IPS DF 4.7 (cell line): ENCODE data around the gene IRF4.

Source experiments
- DNase-seq: peaks from one replicate; pipeline ENCODE4 v3.0.0-alpha.2; 2013; ENCODE audit warnings: low spot score; ENCODE audit errors: extremely low read depth

The IRF4 gene

DNA sequence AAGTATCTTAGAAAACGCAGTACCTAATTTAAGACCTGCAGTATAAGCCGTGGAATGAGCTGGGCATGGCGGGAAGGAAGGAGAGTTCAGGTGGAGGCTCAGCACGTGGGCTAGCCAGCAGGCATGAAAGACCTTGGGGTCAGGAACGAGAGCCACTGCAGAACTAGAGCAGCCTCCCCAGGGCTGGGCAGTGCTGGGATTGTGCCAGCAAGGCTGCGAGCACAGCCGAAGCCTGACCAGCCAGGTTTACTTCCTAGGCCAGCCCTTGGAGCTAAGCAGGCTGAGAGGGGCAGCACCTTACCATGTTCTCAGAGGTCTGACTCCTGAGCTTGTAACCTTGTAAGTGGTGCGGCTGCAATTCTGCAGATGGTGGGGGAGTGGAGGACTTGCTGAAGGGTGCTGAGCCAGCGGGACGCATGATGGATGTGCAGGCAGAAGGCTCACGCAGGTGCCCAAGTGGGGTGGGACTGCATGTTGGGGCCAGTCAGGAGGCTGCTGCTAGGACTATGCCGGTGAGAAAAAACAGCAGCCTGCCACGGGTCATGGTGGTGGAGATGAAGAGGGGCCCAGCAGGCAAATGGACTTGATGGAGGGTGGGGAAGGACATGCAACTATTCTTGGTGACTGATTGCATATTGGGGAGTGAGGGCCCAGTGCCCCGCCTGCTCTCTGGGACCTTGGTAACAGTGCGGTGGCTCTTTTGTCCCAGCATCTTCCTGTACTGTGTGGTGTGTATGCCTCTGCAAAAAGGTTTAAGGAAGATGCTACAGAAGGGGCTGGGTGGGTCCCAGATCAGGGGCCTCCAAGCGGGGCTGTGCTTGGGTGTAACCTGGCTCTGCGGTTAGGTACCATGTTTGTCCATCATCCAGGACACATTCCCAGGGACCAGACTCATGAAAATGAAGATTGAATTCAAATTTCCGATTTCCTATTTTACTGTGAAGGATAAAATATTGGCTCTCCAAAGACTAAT, 37.6 kb upstream of the IRF4 start:
- no peak for DNase-seq

DNA sequence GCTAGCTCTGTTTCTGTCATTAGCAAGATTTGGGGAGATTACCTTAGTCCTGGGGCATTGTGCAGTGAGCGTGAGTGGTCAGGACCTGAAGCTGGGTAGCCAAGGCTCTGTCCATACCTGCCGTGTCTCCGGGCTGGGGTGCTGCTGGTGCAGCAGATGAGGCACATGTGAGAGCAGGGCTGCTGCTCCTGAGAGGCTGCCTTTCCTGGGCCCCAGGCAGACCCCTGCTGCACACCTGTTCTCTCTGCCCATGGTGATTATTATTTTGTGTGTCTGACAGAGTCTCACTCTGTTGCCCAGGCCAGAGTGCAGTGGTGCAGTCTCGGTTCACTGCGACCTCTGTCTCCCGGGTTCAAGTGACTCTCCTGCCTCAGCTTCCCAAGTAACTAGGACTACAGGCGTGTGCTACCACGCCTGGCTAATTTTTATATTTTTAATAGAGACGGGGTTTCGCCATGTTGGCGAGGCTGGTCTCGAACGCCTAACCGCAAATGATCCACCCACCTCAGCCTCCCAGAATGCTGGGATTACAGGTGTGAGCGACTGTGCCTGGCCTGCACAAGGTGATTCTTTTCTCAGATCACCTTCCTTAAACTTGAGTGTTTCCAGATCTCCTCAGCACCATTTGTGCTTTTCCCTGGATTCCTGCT, 36.8 kb upstream of the IRF4 start:
- DNase-seq: no peak

DNA sequence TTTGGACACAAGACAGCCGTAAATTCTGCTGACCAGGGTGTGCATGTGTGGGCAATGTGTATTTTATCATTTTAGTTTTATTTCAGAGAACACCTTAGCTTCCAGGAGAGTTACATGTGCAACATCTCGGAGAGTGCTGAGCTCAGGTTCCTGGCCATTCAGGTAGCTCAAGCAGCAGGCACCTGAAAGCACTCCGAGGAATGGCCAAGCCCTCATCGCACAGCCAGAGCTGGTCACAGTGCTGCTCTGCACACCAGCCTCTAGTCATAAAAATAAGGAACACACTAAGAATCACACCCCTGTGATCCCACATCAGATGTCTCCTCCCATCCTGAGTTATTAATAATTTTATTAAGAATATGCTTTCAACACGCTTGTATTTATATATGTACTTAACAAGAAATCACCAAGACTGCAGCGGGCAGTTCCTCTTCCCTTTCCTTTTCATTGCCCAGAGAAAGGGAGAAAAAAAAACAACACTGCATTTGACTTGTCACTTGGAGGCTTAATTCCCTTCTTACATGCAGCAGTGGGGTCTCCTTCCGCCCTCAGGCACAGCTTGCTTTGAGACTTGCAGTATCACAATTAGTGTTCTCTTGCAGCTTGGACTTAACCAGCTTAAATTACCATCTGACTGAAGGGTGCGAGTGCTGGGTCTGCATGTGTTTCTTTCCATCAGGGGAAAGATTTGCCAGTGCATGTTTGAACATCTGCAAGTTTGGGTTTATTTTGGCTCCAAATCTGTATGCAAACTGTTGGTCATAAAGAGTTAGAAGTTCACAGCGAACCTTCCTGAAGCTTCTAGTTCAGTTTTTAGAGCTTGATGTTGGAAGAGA, 36.0 kb upstream of the IRF4 start:
- DNase-seq: no peak

DNA sequence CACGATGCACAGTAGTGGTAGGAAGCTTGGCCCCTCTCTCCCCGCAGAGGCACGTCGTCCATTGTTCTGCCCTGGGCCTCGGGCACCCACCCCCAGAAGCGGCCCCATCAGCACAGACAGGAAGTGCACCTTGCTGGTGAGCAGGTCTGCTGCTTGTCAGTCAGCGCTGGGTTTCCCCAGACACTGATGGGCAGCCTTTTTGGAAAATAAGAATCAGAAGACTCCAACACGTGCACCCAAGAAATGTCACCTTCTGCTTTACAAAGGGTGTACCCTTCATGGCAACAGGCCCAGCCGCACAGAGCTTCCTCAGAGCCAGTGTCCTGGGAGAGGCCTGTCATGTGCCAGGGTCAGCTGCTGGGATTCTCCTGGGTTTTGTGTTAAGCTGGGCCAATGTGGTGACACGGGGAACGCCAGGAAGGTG, 34.7 kb upstream of the IRF4 start:
- no peak for DNase-seq

DNA sequence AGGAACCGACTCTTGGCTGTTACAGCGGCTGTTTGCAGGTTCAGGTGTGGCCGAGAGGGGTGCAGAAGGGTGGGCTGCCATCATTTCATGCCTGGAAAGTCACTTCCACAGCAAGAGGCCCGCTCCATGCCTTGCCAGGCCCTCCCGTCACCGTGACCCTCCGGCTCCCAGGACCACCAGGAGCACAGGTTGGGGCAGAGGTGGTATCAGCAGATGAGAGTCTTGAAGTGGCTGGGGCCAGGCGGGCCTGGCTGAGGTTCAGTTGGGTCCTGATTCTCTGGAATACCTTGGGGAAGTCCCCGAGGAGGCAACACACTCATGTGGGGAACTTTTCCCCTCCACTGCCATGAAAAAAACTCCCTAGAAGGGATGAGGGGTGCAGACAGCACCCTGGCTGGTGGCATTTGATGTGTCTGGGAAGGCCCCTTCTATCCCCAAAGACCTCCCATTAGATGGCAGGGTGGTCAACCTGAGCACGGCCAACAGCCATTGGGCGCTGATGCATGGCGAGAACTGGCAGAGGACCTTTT, 34.2 kb upstream of the IRF4 start:
- no peak for DNase-seq

DNA sequence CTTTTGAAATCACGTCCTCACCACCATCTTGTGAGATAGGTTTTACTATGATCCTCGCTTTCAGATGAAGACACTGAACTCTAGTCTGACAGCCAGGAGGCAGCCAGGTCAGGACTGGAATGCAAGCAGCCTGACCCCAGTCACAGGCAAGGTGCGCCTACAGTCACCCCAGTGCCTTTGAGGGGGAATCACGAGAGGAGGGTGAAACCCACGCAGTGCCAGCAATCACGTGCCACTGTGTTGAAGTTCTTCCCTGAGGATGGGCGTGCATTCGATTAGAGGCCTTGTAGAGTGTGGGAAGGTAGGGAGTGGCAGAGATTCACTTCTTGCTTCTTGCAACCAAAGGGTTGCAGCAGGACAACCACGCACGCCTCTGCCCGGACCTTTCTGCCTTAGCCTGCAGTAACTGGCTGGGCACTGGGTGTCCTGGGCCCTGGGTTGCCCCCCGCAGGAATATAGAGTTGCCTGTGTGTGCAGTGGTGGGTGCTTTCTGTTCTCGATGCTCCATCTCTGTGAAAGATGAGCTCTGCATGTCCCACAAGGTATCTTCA, 33.7 kb upstream of the IRF4 start:
- DNase-seq: no peak

DNA sequence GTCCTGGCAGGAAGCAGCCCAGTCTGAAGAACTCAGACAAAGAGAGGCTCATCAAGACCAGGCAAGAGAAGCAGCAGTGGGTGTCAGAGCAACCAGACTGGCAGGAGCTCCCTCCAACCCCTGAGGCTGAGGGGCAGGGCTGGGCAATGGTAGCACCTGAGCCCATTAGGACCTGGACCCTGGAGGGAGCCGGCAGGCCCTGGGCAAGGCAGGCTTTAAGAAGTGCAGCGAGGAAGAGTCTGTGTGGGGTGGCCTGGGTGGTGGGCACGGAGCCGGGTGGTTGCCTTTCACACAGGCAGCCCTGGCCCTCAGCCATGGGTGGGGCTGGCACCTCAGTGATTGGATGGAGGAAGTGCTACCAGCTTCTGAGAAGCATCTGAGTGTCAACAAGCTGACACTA, 33.1 kb upstream of the IRF4 start:
- DNase-seq: no peak

DNA sequence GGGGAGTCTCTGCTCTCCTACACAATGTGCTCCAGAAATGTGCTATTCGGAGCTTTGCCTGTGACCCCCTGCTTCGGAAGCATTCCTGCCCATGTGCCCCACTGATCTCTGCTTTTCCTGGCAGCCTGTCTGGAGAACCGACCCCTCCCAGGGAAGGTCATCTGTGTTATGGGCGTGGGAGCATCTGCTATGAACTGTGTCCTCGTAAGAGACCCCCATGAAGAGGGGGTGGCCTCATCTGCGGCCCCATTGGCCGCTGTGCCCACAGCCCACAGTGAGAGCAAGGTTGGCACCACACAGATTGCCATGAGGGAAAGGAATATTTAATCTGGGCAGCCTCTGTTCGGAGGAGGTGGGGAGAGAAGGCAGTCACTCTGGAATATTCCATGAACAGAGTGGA, 32.7 kb upstream of the IRF4 start:
- DNase-seq: no peak

DNA sequence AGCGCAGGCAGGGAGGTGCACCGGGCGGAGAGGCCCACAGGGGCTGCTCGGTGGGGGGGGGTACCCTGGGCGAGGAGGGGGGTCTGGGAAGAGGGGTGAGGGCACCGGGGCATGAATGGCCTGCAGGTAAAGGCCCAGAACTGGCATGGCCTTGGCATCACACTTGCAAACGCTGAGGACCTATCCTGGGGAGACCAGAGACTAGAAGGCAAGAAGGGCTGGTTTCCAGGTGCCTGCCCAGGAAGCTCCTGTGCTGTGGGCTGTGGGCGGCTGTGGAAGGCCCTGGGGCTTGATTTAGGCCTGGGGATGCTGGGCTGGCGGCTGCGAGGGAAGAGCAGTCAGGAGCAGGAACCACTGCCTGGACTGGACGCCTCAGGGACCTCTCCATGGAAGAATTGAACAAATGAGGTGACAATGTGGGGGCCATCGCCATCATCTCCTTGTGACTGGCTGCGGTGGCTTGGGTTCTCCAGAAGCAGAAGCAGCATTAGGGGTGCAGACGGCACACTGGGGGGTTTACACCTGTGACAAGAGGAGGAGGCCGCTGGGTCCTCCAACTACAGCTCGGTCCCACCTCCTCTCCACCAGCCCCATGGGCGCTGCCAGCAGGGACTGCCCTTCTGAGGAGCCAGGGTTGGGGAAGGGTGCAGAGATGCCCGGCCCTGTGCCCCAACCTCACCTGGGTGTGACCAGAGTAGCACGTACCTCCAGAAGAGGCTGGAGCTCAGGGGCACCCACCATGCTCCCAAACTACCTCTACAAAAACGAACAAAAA, 32.1 kb upstream of the IRF4 start:
- DNase-seq: no peak

DNA sequence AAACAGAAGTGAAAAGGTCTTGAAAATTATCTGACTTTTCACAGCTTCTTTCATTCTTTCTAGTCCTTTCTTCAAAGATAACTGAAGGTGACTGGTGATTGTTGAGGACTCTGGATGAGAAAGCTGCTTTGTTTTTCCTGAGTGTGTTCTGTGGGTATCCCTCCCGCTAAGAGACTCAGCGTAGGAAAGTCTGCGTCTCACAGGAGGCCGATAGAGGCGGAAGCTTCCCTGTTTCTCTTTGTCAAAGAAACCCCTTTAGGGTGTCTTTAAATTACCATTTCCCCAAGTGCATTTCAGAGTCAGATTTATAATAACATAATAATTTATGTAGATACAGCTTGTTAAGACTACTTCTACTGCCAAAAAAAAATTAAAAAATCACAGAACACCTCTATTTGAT, 31.2 kb upstream of the IRF4 start:
- no peak for DNase-seq

DNA sequence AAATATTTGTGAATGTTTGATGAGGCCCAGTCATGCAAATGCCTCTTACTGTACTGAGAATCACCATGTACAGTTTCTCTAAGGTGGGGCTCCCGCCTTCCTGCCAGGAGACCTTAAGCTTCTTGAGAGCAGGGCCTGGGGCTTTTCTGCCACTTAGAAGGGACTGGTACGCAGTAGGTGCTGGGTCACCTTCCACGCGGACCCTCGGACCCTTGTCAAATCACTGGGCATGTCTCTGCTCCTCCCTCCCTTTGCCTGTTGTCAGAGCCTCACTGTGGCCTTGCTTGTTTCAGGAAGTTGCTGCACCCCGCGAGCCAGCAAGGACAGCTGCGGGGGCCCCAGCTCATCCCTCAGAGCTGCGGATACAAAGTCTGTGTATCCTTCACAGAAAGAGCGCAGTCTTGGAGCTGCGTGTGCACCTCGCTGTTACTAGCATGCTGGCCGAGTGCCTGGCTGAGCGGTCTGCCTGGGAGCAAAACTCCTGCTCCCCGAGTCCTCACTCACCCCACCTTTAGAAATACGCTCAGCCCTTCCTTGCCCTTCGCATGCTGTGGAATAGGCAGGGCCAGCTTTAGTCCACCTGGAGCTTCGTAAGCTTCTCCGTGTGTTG, 30.7 kb upstream of the IRF4 start:
- no peak for DNase-seq

DNA sequence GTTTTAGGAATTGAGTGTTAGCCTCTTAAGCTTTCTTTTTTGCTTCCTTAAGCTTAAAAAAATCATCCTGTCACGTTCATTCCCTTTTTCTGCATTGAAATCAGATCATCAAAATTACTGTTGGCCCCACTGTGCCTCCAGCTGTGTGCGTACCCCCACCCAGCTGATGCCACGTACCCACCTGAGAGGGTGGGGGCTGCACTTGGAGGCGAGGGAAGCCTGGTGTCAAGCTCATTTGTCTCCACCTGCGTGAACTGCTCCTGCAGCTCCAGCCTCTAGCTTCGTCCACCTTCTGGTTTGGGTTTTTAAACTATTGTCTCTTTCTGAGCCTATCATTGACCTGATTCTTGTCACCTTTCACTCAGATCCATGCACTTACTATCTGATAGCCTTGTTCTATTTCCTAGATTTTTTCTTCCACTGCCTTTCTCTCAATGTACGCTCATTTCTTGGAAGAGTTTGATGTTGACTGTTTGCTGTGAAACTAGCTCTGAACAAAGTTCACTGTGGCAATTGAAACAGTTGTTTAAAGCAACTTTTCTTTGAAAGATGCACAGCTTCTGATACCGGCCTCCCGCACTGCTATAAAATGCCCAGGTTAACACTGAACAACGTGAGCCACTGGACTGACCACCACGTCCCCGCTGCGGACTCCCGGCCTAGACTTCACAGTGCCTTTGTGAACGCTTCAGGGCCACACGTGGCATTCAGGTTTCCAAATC, 30.0 kb upstream of the IRF4 start:
- DNase-seq: no peak

DNA sequence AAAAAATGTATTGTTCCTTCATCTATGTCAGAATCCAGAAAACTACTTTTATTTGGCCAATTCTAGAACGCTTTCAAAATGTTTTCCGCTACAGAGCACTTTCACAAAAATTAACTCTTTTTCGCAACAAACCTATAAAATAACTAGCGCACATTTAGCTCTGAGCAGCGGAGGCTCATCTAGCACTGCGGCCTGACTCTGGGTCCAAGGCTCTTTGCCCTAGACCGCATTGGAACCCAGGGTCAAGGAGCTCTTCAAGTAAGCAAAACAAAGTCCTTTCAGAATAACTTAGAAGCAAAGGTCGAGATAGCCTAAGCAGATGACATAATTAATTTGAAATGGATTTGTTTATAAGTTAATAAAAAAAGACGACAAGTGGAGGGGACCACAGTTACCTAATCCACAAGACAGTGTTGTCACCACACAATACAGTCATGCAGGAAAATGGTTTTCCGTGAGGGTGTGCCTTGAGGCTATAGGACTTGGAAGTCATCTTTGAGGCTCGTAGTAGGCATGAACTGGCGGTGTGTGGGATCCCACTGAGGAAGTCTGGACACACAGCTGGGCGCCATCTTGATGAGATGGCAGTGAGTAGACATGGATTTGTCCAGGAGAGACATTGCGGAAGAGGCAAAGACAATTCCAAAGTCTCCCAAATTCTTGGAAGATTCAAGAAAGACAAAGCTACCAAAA, 29.2 kb upstream of the IRF4 start:
- DNase-seq: no peak

DNA sequence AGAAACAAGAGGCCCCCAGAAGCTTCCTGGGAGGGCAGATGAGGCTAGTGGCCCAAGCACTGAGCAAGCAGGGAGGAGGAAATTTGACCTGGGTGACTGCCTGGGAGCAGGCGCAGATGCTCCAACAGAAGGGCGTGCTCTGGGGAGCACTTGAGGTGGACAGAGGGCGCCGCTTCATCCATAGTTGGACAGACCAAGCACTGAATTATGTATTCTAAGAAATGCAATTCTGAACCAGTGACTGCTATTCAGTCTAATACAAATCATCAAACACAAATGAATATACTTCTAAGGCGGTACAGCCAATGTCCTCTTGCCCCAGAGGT, 28.7 kb upstream of the IRF4 start:
- no peak for DNase-seq

DNA sequence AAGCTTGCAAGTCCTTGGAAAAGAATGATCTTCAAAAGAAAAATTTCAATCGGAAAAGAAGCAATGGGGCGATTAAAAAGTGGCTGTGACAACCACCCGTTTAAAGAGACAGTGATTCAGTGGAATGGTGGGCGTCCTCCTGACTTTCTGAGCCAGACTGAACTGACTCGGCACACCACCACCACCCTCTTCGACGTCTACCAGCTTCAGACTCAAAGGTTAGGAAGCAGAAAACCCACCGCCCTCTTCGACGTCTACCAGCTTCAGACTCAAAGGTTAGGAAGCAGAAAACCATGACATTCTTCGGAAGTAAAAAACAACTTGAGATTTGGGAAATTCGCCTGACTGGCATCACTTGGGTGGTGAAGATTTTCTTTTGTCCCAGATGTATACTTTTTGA, 28.3 kb upstream of the IRF4 start:
- no peak for DNase-seq

DNA sequence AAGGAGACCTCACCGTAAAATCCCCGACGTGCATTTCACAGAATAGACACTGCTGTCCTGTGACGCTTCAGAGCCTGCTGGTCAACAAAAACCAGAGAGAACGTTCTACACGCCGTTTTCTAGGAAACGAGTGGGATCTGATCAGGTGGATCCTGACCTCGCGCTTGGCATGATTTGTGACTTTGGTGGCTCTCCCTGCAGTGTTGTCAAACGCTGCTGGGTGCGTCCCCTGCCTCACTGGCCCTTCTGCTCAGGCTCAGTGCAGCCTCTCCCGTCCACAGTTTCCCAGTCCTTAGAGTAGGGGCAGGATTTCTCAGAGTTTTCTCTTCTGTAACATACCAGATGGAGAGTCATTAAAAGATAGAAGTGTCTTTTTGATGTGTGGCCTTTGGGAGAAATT, 27.6 kb upstream of the IRF4 start:
- DNase-seq: no peak

DNA sequence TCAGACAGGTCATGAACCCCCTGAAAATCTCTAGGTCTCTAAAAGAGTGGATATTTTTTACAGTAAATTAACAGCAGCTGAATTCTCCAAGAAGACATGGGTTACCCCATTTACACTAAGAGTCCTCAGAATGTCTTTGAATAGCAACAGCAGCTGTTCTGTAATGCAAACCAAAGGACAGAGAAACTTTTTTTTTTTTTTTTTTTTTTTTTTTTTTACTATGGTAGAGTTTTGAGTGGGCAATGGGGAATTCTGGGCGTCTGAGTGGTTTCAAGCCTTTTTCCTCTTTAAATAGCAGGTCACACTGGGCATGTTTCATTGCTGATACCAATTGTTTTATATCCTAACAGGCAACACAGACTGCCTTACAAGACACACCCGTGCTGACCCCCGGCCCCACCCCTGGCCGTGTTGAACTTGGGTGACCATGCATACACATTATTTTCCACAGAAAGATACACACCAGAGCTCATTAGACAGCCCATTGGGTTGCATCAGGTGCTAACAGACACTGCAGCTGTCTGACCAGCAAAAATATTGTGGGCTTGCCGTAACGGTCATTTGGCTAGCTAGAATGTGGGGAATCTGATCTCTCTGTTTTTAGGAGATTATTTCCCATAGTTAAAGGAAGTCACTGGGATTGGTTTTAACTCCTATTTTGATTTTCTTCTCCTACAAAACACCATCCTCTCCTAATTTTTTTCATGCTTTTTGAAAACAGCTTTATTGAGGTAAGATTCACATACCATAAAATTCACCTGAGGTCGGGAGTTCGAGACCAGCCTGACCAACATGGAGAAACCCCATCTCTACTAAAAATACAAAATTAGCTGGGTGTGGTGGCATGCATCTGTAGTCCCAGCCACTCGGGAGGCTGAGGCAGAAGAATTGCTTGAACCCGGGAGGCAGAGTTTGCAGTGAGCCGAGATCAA, 26.7 kb upstream of the IRF4 start:
- no peak for DNase-seq

DNA sequence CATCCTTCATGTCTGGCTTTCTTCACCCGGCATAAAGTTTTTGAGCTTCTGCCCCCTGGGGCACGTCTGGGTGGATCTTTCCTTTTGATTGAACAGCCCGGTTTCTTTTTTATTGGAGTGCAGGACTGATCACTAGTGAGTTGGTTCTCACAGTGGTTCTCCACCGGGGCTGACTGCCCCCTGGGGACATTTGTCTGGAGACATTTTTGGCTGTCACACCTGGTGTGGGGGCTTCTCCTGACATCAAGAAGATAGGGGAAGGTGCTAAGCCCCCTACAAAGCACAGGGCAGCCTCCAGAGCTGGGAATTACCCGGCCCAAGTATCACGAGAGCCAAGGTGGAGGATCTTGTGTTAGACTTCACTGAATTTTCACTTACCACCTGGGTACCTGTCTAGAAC, 25.7 kb upstream of the IRF4 start:
- DNase-seq: no peak
